NCI-H1417 (cell line): ENCODE measurements around the gene SLC19A1.
A peak's percentile ranks its signal among the peaks of the same experiment; 100 is the strongest.

Source experiments
- DNase-seq, 3 experiments: peaks; one replicate each; lab custom pipeline; 2025; lab: John Stamatoyannopoulos, UW

SLC19A1 gene

GRCh38 chr21:45492765-45493164 is 49.5 kb downstream of the SLC19A1 start:
- no peak for DNase-seq

DNA sequence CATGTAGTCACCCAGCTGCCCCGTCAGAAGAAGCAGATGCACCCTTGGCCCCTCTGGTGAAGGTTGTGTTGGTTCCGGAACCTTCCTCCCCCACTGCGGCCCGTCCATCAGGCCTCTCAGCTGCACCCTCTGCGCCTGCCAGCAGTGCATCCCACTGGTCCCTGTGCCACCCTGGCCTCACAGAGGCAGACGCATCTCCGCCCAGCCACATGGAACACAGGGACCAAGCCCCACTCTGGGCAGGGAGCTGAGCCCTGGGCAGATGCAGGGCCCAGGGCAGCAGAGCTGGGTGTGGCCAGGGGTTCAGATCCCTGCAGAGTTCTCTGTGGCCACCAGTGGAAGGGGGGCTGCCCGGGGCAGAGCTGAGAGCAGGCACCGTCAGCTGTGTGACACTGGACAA is 50.6 kb downstream of the SLC19A1 start:
- no peak for DNase-seq

GRCh38 chr21:45491056-45491455 is 51.2 kb downstream of the SLC19A1 start:
- no peak for DNase-seq

- peak in 1 of 3 experiments; percentile 8 for DNase-seq
Measured at GRCh38 chr21:45490049-45490731, 52.0 kb downstream of the SLC19A1 start.

GRCh38 chr21:45489722-45489982 is 52.6 kb downstream of the SLC19A1 start:
- no peak for DNase-seq

- DNase-seq, result peak in 2 of 3 experiments; percentile 74
Measured at GRCh38 chr21:45488931-45489721, 53.1 kb downstream of the SLC19A1 start.

DNA sequence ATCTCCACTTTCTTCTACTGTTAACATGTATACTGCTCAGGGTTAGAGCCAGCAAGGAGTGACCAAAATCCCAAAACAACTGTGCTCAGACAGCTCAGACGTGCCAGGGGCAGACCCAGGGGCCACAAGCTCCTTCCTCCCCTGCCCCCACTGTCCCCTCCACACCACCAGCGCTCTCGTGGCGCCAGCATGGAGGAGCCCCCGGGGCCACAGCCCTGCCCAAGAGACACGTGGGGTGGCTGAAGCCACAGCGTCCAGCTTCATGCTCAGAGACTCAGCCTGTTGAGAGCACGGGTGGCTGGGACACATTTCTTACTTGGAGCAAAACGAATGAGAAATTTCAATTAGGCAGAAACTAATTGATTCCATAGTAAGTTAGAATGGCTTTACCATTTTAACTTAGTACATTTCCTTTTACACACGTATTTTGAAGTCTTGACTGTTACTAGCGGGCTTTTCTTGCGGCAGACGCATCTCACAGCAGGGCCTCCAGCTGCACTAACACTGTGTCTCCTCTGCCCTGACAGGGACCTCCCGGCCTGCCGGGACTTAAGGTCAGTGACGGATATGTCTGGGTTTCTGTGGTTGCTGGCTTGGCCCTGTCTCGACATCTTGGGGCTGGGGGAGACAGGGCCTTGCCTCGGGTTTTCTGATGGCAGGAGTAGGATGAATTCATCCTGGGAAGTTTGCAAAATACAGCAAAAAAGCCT is 54.2 kb downstream of the SLC19A1 start:
- DNase-seq, result peak in 1 of 3 experiments; percentile 18

- no peak for DNase-seq
Measured at GRCh38 chr21:45487161-45487806, 55.0 kb downstream of the SLC19A1 start.

DNA sequence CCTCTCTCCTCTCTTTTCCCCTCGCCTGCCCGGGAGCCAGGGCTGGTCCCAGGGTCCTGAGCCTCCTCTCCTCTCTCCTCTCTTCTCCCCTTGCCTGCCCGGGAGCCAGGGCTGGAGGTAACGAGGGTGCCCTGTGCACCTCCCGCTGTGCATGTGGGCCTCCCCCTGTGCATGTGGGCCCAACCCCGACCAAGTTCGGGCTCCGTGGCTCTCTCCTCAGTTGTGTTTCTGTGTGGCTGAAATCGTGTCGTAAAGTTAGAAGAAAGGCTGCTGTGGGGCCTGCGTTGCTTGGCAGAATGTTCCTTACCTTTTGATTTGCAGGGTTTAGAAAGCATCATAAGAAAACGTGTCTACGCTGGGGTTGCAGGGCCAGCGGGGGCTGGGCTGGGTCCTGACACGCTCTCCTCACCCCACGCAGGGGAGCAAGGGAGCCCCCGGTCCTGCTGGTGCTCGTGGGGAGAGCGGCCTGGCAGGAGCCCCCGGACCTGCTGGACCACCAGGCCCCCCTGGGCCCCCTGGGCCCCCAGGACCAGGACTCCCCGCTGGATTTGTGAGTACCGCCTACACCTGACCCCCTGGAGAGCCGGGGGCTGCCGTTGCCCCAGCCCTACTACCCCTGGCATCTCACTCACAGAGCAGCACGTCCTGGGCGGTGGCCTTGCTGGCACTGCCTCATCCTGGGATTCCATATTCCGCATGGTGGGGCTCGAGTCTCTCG is 55.6 kb downstream of the SLC19A1 start:
- DNase-seq, result no peak

DNA sequence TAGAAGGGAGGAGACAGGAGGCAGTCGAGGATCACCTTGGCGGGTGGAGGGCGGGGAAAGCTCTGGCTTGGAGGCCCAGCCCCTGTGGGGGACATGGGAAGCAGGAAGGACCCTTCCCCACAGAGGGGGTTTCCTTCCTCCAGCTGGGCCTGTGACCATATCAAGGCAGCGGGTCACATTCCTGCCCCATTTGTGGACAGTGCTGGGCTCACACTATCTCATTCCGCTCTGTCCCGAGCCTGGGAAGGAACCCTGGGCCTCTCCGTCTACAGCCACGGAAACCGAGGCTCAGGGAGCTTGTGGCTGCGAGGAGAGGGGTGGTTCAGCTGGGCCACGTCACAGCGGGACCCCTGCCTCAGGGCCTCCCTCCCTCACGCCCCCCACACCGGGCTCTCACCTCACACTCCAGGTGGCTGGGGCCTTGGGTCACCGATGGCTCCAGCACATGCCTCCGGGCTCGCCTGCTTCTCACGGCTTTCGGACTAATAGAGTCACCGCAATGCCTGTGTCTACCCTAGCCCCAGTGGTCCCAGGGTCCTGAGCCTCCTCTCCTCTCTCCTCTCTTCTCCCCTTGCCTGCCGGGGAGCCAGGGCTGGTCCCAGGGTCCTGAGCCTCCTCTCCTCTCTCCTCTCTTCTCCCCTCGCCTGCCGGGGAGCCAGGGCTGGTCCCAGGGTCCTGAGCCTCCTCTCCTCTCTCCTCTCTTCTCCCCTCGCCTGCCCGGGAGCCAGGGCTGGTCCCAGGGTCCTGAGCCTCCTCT is 56.4 kb downstream of the SLC19A1 start:
- DNase-seq, result no peak

- DNase-seq, result no peak
Measured at GRCh38 chr21:45484318-45484717, 57.9 kb downstream of the SLC19A1 start.

DNA sequence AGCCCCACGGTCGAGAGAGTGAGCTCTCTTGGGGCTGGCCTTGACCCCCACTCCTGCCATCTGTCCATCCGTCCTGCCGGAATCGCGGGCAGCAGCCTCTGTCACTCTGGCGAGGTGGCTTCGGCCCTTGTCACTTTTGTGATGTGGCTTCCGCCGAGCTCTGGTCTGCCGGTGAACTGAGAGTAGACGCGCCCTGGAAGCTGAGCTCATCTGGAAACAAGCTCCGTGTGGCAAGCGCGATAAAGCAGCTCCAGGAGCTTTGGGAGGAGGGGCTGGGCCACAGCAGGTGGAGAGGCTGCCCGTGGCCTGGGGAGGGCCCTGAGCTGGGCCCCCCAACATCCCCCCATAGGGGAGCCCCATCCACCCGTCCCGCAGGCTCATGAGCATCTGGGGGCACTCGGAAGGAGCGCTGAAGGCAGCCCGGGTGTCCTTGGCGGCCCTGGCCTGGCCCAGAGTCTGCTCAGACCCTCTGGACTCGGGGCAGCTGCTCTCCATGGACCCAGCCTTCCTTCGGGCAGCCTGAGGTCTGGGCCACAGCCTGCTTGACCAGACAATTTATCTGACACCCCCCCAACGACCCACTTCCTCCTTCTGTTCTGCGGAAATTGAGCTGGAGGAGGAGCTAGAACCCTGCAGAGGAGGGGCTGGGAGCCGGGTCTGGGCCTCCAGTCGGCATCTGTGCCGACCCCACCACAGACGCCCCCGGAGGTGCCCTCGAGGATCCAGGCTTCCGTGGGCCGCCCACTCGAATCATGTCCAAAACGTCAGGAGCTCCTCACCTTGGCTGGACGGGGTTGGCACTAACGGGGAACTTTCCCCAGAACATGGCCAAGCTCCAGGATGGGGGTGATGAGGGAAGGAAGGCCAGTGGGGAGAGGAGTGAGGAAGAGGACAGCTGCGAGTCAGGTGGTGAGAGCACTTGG is 59.1 kb downstream of the SLC19A1 start:
- no peak for DNase-seq

GRCh38 chr21:45481977-45482898 is 60.0 kb downstream of the SLC19A1 start:
- no peak for DNase-seq

DNA sequence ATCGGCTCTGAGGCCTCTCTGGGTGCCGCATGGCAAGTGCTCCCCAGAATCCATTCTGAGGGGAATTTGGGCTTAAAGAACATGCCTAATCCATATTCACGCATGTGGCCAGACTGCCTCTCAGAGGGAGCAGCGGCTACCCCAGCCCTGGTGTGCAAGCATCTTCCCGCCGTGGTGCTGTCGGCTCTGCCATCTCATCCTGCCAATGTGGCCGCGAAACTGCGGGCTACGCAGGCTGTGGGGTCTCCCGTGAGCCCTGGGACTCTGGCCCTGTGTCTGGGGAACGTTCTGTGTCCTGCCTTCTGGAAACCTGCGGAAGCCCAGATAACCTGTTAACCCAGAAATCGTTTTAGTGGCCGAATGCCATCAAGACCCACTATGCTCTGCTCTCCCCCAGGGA is 60.7 kb downstream of the SLC19A1 start:
- no peak for DNase-seq

DNA sequence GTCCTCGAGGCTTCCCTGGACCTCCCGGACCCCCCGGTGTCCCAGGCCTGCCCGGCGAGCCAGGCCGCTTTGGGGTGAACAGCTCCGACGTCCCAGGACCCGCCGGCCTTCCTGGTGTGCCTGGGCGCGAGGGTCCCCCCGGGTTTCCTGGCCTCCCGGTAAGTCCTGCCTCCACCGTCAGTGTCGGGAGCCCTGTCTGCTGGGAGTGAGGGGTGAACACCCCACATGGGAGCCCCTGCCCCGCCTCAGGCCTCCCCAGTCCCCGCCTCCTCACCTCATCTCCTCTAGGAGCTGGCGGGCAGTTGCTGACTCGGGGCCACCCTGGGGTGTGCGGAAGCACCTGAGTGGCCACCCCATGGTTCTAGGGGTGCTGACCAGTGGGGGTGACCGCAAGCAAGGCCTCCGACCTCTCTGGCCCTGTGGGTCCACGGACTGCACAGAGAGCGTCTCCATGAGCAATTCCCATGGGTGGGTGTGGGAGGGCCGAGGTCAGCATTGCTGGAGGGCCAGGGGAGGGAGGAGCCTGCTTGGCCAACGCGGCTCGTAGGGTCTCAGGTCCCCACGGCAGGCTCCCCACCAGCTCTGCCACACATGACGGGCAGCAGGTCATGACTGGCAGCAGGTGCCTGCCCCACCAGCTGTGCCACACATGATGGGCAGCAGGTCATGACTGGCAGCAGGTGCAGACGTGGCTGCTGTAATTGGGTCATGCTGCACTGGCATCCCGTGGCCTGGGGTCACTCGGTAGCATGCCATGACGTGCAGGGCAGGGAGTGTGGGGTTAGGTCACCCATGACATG is 61.3 kb downstream of the SLC19A1 start:
- no peak for DNase-seq

- DNase-seq, result no peak
Measured at GRCh38 chr21:45479691-45480675, 62.3 kb downstream of the SLC19A1 start.
